C4-2B (cell line): ENCODE results near the gene SLC6A16.

Experiments
- ZFX ChIP-seq: fragments of 450-650 bp; IDR thresholded peaks from 2 replicates; pipeline ENCODE4 v1.6.1; 2017
- TF ChIP-seq, protein P1 (sequence below): fragments of 450-650 bp; conservative IDR thresholded peaks from 2 replicates; pipeline ENCODE4 v1.5.1; 2017; ENCODE audit warnings: mild to moderate bottlenecking

DNA sequence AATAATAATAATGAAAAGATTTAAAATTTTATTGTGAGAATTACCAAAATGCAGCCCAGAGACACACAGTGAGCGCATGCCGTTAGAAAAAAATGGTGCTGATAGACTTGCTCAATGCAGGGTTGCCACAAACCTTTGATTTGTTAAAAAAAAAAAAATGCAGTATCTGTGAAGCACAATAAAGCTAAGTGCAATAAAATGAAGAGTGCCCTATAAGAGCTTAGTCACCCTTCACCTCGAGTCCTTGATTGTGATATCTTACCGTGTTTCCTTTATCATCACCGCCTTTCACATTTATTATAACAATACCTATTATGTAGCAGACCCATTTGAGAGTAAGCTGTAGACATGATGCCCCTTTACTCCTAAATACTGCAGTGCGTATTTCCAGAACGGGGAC, 83.2 kb downstream of the SLC6A16 start:
- TF ChIP-seq, protein P1, sequence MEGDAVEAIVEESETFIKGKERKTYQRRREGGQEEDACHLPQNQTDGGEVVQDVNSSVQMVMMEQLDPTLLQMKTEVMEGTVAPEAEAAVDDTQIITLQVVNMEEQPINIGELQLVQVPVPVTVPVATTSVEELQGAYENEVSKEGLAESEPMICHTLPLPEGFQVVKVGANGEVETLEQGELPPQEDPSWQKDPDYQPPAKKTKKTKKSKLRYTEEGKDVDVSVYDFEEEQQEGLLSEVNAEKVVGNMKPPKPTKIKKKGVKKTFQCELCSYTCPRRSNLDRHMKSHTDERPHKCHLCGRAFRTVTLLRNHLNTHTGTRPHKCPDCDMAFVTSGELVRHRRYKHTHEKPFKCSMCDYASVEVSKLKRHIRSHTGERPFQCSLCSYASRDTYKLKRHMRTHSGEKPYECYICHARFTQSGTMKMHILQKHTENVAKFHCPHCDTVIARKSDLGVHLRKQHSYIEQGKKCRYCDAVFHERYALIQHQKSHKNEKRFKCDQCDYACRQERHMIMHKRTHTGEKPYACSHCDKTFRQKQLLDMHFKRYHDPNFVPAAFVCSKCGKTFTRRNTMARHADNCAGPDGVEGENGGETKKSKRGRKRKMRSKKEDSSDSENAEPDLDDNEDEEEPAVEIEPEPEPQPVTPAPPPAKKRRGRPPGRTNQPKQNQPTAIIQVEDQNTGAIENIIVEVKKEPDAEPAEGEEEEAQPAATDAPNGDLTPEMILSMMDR: no peak
- TF ChIP-seq ZFX: no peak
